Measurements from ENCODE around the gene HDLBP.

HDLBP gene

DNA sequence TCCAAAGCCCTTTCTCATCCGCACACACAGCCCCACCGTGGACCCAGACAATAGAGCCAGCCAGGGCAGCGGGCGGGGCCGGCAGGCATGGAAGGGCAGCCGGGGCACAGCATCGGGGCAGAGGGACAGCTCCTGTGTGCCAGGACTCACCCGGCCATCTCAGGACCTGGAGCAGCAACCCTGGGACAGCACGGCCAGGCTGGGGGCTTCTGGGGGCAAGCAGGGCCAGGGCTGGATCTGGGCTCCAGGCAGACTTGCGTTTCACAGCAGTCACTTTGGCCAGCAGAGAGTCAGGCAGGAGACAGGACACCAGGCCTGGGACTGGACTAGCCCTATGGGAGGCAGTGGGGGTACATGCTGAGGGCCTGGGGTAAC is 111.5 kb downstream of the HDLBP start:
- TF ChIP-seq, protein P1, sequence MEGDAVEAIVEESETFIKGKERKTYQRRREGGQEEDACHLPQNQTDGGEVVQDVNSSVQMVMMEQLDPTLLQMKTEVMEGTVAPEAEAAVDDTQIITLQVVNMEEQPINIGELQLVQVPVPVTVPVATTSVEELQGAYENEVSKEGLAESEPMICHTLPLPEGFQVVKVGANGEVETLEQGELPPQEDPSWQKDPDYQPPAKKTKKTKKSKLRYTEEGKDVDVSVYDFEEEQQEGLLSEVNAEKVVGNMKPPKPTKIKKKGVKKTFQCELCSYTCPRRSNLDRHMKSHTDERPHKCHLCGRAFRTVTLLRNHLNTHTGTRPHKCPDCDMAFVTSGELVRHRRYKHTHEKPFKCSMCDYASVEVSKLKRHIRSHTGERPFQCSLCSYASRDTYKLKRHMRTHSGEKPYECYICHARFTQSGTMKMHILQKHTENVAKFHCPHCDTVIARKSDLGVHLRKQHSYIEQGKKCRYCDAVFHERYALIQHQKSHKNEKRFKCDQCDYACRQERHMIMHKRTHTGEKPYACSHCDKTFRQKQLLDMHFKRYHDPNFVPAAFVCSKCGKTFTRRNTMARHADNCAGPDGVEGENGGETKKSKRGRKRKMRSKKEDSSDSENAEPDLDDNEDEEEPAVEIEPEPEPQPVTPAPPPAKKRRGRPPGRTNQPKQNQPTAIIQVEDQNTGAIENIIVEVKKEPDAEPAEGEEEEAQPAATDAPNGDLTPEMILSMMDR (IDR thresholded peaks at IDR 0.05; ENCODE audit: low read depth, low read length) = no peak
- no peak overlapping the region for H3K4me3 ChIP-seq (ENCODE audit: low read depth, low read length)
- no peaks in the 10 kb centered on the region for H3K4me1 ChIP-seq
- DNase-seq = no peak
- no peaks in the 10 kb centered on the region for H3K36me3 ChIP-seq
- no peaks in the 10 kb centered on the region for H3K27me3 ChIP-seq
- H3K9me3 ChIP-seq = no peaks in the 10 kb centered on the region

DNA sequence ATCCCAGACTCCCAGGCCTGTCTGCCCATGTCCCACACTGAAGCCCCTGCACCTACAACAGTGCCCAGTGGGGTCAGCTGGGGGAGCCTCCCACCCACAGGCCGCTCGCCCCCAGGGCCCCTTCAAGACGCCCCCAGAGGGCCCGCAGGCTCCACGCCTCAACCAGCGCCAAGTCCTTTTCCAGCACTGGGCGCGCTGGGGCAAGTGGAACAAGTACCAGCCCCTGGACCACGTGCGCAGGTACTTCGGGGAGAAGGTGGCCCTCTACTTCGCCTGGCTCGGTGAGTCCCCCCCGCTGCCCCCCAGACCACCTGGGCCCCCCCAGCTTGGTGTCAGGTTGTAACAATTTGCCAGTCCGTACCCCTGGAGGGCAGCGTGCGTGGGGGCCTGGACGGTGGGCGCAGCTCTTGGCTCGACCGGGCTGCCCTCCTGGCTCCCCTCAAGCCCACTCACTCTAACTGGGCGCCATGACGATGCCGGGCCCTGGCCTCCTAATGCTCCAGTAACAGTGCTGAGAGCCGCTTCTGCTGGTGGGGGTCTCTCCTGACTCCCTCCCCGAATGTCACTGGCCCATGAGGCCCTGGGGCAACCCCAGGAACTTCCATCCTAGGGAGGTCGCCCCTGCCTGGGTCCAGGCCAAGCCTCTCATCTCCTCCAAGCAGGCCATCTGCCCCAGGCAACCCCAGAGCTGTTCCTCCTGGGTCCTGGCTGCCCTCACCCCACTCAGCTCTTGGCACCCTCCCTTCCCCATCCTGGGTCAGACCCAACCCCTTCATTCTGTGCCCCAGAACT is 112.1 kb downstream of the HDLBP start:
- Histone ChIP-seq H3K27me3 (no peaks in the 10 kb centered on the region), H3K9me3 (no peaks in the 10 kb centered on the region), H3K36me3 (no peaks in the 10 kb centered on the region), H3K4me1 (no peaks in the 10 kb centered on the region), H3K4me3 (ENCODE audit: low read depth, low read length) (no peak overlapping the region)
- TF ChIP-seq, protein P1 (IDR thresholded peaks at IDR 0.05; ENCODE audit: low read depth, low read length) = no peak
- DNase-seq = no peak

DNA sequence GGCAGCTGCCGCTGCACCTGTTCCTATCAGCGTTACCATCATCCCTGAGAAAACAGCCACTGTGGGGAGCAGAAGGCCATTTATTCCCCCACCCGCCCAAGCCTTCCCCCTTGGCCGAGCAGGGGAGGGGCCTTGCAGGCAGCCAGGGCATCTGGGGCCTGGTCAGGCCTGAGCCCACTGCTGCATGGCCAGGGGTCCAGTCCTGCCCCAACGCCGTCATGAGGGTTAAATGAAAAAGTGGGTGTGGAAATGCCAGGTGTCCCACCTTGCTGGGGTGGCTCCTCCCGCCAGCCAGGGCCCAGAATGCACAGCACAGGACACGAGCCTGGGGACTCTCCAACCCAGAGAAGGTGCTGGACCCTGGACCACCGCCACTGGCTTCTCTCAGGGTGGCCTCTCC is 112.8 kb downstream of the HDLBP start:
- Histone ChIP-seq H3K4me1 (no peaks in the 10 kb centered on the region), H3K36me3 (no peaks in the 10 kb centered on the region), H3K27me3 (no peaks in the 10 kb centered on the region), H3K9me3 (no peaks in the 10 kb centered on the region), H3K4me3 (ENCODE audit: low read depth, low read length) (no peak overlapping the region)
- DNase-seq = no peak
- TF ChIP-seq, protein P1 (IDR thresholded peaks at IDR 0.05; ENCODE audit: low read depth, low read length) = no peak

DNA sequence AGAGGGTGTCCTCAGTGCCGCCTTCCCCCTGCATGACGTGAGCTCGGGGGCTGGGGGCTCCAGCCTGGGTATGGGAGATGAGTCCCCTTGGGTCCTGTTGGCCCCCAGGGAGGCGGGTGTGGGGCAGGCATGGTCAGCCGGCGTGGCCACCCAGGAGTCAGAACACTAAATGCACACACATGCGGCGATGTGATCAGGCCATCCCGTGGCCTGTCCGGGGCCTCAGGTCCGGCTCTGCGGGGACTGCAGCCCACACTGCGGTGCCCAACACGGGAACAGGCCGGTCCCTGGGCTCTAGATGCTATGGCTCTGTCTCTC is 113.2 kb downstream of the HDLBP start:
- no peaks in the 10 kb centered on the region for H3K36me3 ChIP-seq
- DNase-seq = no peak
- H3K27me3 ChIP-seq = no peaks in the 10 kb centered on the region
- H3K4me1 ChIP-seq = no peaks in the 10 kb centered on the region
- H3K4me3 ChIP-seq (ENCODE audit: low read depth, low read length) = no peak overlapping the region
- TF ChIP-seq, protein P1 (IDR thresholded peaks at IDR 0.05; ENCODE audit: low read depth, low read length) = no peak
- H3K9me3 ChIP-seq = no peaks in the 10 kb centered on the region

DNA sequence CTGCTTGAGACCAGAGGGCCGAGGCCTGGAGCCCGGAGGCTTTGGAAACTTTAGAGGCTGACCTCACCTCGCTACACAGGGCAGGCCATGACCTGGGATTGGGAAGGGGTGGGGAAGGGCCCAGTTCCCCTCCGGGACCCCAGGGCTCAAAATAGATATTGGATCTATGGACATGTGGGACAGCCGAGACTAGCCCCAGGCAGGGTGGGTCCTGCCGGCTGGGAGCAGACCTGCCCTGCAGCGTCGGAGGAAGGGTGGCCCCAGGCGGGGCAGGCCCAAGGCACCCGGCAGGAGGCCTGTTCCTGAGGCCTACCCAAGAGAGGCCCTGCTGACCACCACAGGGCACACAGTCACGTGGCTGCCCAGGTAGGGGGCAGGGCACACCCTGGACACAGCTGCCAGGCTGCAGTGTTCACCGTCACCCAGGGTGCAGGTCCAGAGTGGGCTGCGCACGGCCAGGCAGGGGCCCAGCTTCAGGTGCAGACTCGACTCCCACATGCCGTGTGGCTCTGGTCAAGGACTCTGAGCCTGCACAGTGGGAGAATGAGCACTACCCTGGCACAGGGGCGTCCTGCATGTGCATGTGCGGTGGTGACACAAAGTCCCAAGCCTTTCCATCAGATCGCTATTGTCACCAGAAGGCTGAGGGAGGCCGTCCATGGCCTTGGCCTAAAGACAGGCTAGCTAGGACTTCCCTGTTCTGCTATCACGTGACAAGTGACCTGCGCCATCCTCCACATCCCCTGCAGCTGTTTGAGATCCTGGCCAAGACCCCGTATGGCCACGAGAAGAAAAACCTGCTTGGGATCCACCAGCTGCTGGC is 113.8 kb downstream of the HDLBP start:
- H3K4me1 ChIP-seq = no peaks in the 10 kb centered on the region
- TF ChIP-seq, protein P1 (IDR thresholded peaks at IDR 0.05; ENCODE audit: low read depth, low read length) = no peak
- no peaks in the 10 kb centered on the region for H3K9me3 ChIP-seq
- H3K4me3 ChIP-seq (ENCODE audit: low read depth, low read length) = no peak overlapping the region
- H3K27me3 ChIP-seq = no peaks in the 10 kb centered on the region
- no peak for DNase-seq
- H3K36me3 ChIP-seq = no peaks in the 10 kb centered on the region

DNA sequence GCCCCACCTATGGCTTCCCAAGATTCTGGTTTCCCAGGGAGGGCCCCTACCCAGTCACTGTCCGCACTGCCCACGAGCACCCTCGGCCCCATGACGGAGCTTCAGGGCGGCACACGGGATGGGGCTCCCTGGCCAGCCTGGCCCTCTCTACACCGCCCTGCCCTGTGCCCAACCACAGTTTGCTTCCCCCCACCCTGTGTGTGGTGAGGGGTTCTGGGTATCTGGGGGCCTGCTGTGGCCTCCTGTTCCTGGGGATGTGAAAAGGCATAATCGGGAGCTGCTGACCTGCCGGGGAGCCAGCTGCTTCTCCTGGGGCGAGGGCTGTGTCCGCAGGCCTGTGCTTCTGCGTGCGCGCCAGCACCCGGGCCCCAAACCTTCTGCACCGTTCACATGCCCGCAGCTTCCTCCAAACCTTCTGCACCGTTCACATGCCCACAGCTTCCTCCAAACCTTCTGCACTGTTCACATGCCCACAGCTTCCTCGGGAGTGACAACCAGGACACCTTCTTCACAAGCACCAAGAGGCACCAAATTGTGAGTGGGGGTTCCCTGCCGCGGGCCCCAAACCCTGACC is 114.6 kb downstream of the HDLBP start:
- no peaks in the 10 kb centered on the region for H3K36me3 ChIP-seq
- no peaks in the 10 kb centered on the region for H3K4me1 ChIP-seq
- H3K9me3 ChIP-seq = no peaks in the 10 kb centered on the region
- no peaks in the 10 kb centered on the region for H3K27me3 ChIP-seq
- no peak overlapping the region for H3K4me3 ChIP-seq (ENCODE audit: low read depth, low read length)
- DNase-seq = no peak
- TF ChIP-seq, protein P1 (IDR thresholded peaks at IDR 0.05; ENCODE audit: low read depth, low read length) = no peak
